ENCODE measurements around the gene CDC25C.

Gene CDC25C

DNA sequence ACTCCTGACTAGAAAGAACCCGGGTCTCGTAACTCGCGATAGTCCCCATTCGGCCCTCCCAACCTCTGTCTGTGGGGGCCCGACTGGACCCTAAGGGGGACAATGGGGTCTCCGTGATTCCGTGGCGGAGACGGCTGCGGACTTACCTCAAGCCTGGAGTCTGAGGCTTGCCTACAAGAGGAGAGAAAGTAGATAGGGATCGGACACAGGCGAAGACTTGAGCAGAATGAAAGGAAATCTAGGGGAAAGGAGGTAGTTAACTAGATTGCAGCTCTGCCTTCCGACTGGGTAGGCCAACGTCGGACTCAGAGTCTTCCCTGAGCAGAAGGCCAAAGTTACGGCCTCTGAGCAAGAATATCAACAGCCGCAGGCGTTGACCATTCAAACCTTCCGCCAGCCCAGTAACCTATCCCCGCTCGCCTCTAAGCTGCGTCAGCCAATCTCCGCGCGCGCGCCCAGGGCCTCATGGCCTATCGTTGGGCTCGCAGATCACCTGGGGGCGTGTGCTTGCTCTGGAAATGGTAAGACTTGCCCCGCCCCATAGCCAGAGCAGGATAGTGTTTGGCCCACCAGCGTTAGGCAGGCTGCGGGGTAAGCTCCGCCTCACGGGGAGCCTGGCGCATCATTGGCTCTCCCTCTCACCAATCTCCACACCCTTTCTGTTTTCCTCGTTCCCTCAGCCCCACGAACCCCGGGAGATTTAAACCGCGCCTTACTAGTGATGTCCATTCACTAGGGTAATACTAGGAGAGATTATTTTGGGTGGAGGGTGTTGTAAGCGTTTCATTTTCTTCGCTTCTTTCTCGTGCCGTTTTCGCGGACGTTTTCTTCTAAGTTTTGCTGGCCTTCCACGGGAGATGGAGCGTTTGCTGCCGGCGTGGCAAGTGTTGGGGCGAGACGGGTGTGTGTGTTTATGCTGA lies at the start of gene CDC25C:
Gene CDC25C, minus strand, starts transcription at position 356 of the 920 bp plus-strand sequence. CDS start 624 bp downstream, outside the sequence.
- peak; percentile 100 for DNase-seq (ENCODE audit: low read depth)

DNA sequence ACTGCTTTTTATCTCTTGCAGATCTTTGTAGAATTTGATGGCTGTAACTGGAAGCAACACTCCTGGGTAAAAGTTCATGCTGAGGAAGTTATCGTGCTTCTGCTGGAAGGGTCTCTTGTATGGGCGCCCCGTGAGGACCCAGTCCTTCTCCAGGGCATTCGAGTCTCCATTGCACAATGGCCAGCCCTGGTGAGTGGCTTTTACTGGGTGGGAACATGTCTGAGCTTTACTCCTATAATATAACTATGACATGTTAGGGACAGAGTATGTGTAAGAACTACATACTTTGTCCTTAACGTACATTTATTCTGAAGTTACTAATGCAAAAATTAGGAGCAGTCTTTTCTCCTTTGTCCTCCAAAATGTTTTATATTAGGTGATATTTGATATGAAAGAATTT lies 41.0 kb upstream of the CDC25C start:
- no peak for DNase-seq (ENCODE audit: low read depth)

DNA sequence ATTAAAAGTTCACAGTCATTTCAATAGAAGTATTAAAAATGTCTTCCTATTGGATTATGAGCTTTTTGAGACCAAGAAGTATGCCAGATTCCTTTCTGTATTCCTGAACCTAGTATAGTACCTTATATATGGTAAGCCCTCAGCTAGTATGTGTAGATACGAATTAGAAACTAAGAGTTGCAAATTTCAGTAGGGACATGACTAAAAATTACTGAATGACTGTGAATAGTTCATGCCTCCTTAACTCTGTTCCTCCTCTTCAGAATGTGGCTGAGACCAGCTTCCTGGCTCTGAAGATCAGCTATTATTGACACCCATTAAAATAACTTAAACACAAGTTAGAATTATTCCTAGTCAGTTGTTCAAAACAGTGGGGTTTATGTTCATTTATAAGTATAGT lies 40.6 kb upstream of the CDC25C start:
- no peak for DNase-seq (ENCODE audit: low read depth)

DNA sequence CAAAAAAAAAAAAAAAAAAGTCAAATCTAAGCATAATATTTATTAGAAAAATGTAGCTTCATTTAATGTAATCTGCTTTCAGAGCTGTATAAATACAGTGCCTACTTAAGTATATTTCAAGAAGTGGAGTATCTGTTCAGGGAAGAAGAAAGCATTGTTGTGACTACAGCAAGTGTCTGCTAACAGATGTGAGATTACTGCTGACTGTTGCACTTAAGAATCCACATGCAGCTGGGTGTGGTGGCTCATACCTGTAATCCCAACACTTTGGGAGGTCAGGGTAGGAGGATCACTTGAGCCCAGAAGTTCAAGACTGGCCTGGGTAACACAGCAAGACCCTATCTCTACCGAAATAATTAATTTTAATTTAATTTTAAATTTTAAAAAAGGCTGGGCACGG lies 39.9 kb upstream of the CDC25C start:
- no peak for DNase-seq (ENCODE audit: low read depth)

DNA sequence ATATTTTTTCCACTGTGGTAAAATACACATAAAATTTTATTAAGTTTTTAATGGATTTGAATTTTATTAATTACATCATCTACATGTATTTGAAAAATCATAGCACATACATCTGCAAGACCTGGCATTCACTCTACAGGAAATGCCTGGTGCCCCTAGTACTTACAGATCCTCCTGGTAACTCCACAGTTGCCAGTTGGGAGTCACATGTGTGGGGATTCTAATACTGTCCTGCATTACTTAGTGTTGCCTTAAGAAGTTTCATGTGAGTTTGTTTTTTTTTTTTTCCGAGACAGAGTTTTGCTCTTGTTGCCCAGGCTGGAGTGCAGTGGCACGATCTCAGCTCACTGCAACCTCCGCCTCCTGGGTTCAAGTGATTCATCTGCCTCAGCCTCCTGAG lies 38.9 kb upstream of the CDC25C start:
- DNase-seq (ENCODE audit: low read depth) = peak; percentile 9

DNA sequence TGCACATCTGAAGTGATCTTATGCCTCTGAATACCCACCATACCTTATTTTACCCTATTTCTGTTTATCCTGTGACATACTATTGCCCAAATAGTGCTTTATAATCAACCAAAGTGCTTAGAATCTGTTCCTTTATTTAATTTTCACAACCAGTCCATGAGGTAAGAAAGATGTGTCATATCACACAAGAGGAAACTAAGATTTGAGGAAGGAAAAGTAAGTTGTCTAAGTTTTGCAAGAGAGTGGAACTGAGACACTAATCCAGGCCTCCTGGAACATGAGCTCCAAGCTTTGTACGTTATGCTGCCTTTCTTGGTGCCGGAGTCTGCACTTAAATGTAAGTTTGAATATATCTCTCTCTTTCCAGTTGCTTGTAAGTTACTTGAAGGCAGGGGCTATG lies 38.1 kb upstream of the CDC25C start:
- peak; percentile 61 for DNase-seq (ENCODE audit: low read depth)

DNA sequence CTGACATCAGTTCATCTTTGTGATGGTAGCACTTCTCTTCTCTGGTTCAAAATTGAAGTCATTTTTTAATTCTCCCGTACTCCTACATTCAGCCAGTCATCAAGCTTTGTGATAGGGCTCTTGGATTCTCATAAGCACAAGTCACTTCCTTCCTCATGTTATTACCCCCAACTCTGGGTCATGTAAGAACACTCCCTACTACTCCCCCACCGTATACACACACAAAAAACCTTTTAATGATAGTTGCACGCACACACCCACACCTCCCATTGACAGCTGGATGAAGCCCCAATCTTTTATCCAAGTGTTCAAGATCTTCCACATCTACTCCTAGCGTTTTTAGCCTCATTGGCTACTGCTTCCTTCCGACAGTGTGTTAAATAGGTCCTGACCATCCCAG lies 37.7 kb upstream of the CDC25C start:
- no peak for DNase-seq (ENCODE audit: low read depth)

DNA sequence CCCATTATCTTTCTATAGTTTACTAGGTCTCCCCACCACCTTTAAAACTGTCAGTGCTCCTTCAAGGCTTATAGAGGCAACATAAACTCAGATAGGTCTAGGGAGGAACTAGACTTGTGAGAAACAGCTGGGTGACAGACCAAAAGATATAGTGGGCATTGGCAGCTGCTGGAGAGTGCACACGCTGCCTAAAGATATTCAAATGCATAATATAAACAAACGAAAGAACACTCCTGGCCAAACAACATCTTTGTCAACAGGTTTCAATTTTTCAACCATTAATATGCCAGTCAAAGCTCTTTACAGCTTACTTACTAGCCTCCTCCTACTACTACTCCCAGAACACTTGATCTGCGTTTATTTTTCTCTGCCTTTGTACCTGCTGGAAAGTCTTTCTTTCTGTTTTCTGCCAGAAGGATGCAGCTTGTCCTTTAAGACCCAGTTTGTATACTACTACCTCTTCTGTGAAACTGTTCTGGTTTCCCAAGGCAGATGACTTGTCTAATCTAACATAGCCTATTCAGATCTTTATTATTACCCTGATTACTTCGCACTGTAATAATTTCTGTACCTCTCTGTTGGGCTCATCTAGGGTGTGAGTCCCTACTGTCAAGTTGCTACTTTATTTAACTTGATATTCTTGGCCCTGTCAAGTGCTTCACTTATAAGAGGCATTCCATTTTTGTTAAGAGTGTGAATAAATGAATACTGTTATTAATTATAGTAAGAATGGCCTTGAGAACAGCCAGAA lies 35.2 kb upstream of the CDC25C start:
- no peak for DNase-seq (ENCODE audit: low read depth)

DNA sequence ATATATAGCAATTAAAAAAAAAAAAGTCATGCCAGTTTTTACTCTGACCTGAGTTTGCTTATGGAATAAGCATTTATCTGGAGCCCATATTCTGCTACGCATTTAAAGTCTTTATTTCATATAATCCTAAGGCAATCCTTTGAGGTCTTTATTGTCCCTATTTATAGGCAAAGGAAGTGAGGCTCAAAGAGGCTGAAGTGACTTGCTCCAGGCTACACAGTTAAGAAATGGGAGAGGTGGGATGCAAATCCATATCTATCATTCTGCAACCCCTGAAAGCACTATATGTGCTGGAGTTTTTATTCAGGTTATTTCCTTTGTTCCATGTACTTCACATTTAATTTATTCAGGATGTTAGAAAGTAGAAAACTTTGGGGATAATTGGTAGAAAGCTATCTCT lies 33.0 kb upstream of the CDC25C start:
- DNase-seq (ENCODE audit: low read depth) = no peak

DNA sequence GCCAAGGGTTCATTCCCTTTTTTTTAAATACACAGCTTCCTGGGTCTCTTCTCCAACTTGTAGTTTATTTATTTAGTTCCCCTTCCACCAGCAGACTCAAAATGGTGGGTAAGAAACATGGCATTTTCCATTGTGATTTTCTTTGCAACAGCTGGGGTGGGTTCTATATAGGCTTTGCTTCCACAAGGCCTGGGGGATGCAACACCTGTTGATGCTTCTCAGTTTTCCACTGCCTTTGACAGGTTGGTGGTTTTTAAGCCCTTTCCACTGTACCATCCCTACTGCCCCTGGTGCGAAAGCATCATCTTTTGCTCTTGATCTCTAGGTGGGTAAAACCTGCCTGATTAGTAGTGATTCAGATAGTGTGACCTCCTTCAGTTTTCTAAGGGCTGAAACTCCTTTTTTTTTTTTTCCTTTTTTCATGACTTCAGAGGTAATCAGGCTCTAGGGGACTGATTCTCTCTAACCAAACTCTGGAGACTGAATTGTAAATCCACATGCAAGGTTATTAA lies 29.4 kb upstream of the CDC25C start:
- no peak for DNase-seq (ENCODE audit: low read depth)

DNA sequence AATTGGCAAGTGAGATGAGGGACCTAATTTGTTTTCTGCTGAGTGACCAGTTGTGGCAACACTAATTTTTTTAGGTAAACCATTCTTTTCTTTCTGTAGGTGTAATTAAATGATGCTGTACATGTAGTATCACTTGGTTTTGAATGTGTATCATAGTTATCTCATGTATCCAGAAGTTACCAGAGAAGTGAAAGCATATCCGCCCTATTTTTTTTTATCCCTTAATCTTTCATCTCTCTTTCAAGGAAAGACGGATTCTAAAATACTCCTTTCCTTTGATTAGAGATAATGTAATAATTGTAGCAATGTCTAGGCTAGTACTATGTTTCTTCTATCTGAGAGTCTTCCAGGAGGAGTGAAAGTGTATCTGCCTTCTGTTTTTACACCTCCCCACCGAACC lies 28.0 kb upstream of the CDC25C start:
- DNase-seq (ENCODE audit: low read depth) = no peak

DNA sequence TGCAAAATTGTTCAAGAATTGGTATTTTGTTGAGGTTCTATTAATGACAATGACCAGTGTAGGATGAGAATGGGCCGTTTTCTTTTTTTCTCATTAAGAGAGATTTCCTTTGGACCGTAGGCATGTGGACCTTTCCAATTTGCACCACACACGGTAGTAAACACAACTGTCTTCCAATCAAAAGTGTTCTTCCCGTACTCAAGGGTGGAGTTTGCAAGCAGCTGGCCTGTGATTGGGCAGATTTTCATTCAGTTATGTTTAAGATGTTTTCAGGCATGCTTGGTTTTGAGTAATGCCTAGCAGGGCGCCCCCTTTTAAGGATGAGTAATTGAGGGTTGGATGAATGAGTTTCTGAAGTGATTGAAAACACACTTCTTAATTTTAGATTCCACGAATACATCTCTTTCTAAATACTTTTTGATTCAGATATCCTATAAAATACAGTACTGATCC lies 23.3 kb upstream of the CDC25C start:
- peak; percentile 93 for DNase-seq (ENCODE audit: low read depth)

DNA sequence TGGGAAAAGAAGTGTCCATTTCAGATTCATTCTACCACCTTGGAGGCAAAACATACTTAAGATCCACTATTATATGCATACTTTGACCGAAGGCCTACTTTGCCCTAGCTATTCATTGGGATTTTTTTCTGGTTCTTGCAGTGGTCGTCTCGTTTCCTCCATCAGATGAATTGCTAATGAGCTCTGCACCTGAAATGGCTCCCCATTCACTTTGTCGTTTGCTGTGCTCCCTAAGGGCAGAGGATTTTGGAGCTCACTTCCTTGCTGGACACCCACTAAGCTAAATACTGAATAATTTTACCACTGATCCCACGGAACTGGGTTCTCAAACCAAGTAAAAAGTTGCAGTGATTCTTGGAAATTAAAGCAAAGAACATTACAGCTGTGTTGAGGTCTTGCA lies 22.8 kb upstream of the CDC25C start:
- no peak for DNase-seq (ENCODE audit: low read depth)

DNA sequence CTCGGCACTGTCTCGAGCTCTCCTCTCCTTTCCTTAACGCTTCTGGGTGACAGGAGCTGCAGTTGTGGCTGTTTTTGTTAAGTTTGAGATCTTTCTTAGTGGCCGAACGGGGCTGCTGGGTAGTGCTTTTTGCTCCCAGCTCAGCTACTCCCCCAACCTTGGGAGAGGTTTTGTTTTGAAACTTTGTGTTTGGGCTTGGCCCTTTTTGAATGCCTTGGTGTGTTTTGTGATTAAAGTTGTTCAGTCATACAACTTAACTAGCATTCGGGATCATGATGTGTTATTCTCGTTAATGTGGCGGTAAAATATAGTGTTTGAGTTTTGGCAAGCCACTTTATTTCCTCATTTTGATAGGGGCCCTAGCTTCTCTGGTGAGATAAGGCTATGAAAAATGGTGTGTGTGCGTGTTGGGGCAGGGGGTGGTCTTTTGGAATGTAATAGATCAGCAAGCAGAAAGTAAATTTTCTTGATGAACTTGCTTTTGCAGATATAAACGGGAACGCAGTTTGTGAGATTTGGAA lies 22.0 kb upstream of the CDC25C start:
- DNase-seq (ENCODE audit: low read depth) = no peak

DNA sequence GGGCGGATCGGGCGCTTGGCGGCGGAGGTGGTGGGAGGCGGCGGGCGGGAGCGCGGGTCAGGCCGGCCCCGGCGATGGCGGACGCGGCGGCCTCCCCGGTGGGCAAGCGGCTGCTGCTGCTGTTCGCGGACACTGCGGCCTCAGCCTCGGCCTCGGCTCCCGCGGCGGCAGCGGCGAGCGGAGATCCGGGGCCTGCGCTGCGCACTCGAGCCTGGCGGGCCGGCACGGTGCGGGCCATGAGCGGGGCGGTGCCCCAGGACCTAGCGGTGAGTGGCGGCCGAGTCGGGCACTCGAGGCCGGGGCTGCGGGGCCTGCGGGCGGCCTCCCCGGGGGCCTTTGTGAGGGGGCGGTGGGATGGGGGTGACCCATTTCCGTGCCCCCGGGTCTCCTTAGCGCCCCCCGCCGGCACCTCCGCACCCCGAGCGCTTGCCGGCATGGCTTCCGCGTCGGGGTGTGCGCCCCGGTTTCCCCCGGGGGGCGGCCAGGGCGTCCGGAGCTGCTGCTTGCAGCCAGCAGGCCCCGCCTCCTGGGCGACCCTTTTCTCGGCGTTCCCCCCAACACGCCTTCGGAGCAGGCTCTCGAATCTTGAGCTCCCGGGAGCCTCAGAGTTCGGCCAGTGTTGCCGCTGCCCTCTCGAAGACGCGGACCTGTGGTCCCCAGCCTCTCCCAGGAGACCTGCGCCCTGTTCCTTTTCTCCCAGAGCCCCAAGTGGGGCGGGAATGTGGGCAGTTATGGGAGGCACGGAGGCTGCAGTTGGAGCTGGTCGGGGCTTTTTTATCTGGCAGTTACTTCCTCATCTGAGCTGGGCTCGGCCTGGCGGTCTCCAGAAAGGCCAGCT lies 21.3 kb upstream of the CDC25C start:
- DNase-seq (ENCODE audit: low read depth) = peak; percentile 51

DNA sequence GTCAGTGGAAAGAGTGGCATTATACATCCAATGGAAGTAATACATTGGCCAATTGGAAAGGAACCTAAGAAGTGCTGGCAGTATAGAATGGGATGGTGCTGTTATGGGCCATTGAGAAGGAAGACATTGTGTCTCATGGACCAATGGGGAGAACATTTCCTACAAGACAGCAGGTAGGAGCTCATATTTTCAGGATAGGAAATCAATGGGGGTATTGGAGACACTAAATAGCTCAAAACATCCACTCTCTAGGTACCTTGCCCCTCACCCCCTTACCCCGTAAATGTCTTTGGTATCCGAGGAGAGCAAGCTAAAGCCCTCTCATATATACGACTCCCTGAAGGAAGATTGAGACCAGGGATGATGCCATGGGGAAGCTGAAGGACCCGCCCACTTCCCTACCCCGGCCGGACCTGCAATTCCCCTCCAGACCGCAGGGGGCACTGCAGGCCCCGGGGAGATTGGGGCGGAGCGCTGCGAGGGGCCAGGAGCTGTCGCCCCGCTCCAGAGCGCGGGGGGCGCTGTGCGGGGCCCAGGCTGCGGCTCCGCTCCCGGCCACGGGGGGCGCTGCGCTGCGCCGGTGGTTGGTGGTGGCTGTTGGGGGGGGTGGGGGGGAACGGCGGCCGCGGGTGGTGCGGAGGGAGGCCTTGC lies 20.6 kb upstream of the CDC25C start, which contains the start of gene KDM3B:
Gene KDM3B, plus strand, starts transcription at position 615 of the 651 bp plus-strand sequence. CDS start 111 bp downstream, outside the sequence.
- peak; percentile 78 for DNase-seq (ENCODE audit: low read depth)

DNA sequence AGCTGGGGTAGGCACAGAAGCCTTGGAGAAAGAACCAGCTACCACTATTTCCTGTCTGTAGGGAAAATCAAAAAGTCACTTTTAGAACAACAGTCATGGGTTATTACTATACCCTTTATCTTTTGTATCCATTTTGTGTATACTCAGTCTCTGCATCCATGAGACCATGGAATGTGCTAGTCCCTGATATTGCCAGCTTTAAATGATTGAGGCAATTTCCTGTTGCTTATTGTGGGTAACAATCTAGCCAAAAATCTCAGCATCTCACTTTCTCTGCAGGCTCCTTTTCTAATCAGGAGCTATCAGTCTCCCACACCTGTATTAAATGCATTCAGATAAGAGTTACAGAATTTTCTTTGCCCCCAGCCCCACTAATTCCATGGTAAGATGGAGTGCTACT lies 19.9 kb upstream of the CDC25C start:
- DNase-seq (ENCODE audit: low read depth) = no peak

DNA sequence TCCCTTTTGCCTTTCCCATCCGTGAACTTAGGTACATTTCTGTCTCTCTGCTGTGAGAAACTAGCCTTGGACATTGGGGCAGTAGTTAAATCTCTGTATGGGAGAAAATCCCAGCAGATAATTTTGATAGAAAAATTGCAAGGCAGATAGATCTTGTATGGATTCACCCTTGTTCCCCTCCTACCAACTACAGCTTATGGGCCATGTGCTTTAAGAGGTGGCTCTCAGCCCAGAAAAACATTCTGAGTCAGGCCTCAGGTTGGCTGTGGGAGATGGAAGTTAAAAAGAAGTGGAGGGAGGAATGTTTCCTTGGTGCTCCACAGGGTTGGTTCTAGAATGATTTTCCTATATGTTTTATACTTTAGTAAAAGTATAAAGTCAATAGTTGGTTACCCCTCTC lies 19.5 kb upstream of the CDC25C start:
- DNase-seq (ENCODE audit: low read depth) = peak; percentile 88

DNA sequence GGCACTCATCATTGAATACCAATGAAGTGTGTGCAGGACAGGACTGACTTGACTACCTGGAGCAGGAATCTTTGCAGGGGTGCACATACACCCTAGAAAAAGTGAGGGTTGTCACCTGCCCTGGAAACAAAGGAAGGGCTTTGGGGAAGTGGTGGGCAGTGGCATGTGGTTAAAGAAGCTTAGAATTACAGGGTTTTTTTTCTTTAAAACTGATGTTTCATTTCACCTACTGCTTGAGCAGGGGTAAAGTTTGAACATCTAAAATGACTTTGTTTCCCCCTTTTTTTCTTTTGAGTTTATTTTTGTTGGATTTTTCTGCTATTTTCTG lies 18.9 kb upstream of the CDC25C start:
- DNase-seq (ENCODE audit: low read depth) = no peak

DNA sequence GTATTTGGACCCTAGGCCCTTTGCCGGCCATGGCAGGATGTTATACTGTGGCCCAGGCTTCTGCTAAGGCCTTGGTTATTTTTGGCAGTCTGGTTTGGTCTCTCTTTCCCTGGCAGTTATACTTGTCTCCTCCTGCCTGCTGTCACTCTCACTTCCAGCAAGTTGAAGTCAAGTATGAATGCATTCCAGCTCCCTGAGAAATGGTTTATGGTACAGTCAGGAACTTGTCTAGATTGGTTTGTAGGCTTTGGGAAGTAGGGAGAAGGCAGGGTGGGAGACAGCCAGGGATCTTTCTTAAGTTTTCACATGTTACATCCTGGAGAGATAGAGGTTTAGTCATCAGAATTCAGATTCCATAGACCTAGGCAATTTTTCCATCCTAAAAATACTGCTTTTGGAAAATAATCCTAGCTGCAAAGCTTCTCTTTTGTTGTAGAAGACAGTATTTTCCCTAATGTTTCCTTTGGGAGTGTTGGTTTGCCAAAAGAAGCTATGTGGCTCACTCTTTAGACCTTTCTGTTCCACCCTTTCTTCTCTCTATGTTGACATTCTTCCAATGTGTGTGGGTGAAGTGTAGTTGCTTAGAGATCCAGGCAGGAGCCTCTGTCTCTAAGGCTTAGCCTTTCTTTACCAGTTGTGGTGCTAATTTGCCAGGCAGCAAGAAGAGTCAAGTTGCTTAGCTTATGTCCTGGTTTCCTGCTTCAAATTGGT lies 18.4 kb upstream of the CDC25C start:
- DNase-seq (ENCODE audit: low read depth) = peak; percentile 26

DNA sequence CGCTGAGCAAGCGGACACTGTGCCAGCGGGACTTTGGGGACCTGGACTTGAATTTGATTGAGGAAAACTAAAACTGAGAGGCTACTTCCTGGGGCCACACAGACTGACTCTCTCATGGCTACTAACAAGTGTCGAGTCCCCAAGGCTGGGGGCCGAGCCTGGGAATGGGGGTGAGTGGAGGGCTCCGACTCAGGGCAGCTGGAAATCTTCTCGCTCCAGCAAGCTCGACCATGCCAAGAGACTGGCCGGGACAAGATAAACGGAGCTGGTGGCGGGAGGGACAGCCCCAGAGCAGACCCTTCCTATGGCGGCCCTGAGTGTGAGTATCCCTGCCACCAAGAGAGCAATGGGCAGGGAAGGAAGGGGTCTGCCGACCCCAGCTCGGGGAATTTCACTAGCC lies 15.3 kb upstream of the CDC25C start:
- no peak for DNase-seq (ENCODE audit: low read depth)
